MCF 10A (cell line): ENCODE data around the gene ERP44. TPM values are rescaled to one million over a fixed set of nuclear protein-coding genes. Genes with fewer than 3 reads are reported as not detected.
A peak's percentile ranks its signal among the peaks of the same experiment; 100 is the strongest.
"Not testable (repeated sequence)": the region's sequence is repeated elsewhere in the genome, so short reads cannot be mapped to it uniquely, and the experiment has no call there.

Experiments
- BruUV-seq: library from RNA; stranded (reverse); fragments of 400-500 nt; replicated peaks from 2 replicates; lab custom pipeline; 2021; lab: Mats Ljungman, UMichigan
- CTCF ChIA-PET: fragments of 300-600 bp; sonication (Branson Sonifier 250); formaldehyde crosslinking; extraction: SDS; loops from one replicate; lab custom pipeline; 2021; ENCODE audit warnings: antibody characterized with exemption, inconsistent platforms; lab: Yijun Ruan, JAX
- POLR2A ChIA-PET: fragments of 300-600, 350-650 bp; sonication (Branson Sonifier 250); formaldehyde crosslinking; extraction: SDS; loops from one replicate; lab custom pipeline; 2020; ENCODE audit warnings: antibody characterized with exemption, inconsistent platforms; lab: Yijun Ruan, JAX
- DNase-seq: peaks from one replicate; pipeline ENCODE4 v3.0.0-alpha.2; 2018; ENCODE audit not compliant: unreplicated experiment
- H3K27ac Mint-ChIP-seq: one replicate; pipeline ENCODE4 v1.8.0; 2022; ENCODE audit warnings: mild to moderate bottlenecking, low read depth, mixed read lengths; ENCODE audit not compliant: unreplicated experiment
- H3K27me3 Mint-ChIP-seq: one replicate; pipeline ENCODE4 v1.8.0; 2022; ENCODE audit warnings: mixed read lengths; ENCODE audit not compliant: insufficient read depth, unreplicated experiment
- H3K36me3 Mint-ChIP-seq: one replicate; pipeline ENCODE4 v1.8.0; 2022; ENCODE audit warnings: mild to moderate bottlenecking, moderate library complexity, mixed read lengths; ENCODE audit not compliant: insufficient read depth, unreplicated experiment
- H3K4me1 Mint-ChIP-seq: one replicate; pipeline ENCODE4 v1.8.0; 2022; ENCODE audit warnings: mixed read lengths; ENCODE audit not compliant: insufficient read depth, unreplicated experiment
- H3K4me3 Mint-ChIP-seq: one replicate; pipeline ENCODE4 v1.8.0; 2022; ENCODE audit warnings: mild to moderate bottlenecking, moderate library complexity, mixed read lengths; ENCODE audit not compliant: unreplicated experiment
- H3K9me3 Mint-ChIP-seq: one replicate; pipeline ENCODE4 v1.8.0; 2022; ENCODE audit warnings: mixed read lengths; ENCODE audit not compliant: unreplicated experiment
- CTCF ChIP-seq: fragments of 200-600 bp; IDR thresholded peaks from one replicate; pipeline ENCODE4 v1.8.0; 2022; ENCODE audit warnings: antibody characterized with exemption, mild to moderate bottlenecking; ENCODE audit not compliant: unreplicated experiment
- intact Hi-C: fragments of 100-400 bp; cut with micrococcal nuclease; formaldehyde crosslinking; loops from 2 replicates; pipeline ENCODE4 v1.14.1; 2022
- total RNA-seq: library from RNA; stranded (reverse); gene quantifications from 2 replicates; pipeline ENCODE4 v1.2.3, GENCODE V29; 2022

ERP44 gene
- total RNA-seq, 1 experiment from 2014 or later, result 26.3 TPM

DNA sequence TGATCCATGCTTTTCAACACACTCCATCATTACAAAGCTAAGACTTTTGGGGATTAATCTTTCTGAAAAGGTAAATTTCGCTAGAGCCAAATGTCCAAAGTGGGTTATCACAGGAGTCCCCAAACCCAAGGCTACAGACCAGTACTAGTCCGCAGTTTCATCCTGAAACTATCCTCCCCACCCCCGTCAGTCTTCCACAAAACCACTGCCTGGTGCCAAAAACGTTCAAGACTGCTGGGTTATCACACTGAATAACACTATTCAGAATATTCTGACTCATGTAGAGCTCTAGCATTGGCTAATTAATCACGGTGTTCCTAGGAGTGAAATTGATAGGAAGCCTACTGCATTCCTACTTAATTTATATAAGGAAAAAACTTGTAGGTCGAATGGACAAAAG is 24.7 kb downstream of the ERP44 start:
- H3K4me3 Mint-ChIP-seq, result no peak overlapping the region
- no peak for DNase-seq
- H3K36me3 Mint-ChIP-seq, result peaks cover 3% of the 10 kb centered on the region
- H3K27me3 Mint-ChIP-seq, result no peaks in the 10 kb centered on the region
- intact Hi-C loops, result no loop called here
- no TSS peak for BruUV-seq
- no peaks in the 10 kb centered on the region for H3K4me1 Mint-ChIP-seq
- ChIA-PET POLR2A (interaction anchor here (0.6 kb wide), 1 partner anchor 15 kb away, joined by 3 read pairs; no protein-coding TSS in a partner anchor), CTCF (interaction anchor here (1.1 to 1.4 kb wide), 2 partner anchors 23 to 148 kb away, joined by 3 to 5 read pairs; no protein-coding TSS in a partner anchor)
- no peak for TF ChIP-seq CTCF
- H3K27ac Mint-ChIP-seq, result no peak overlapping the region
- H3K9me3 Mint-ChIP-seq, result no peaks in the 10 kb centered on the region

DNA sequence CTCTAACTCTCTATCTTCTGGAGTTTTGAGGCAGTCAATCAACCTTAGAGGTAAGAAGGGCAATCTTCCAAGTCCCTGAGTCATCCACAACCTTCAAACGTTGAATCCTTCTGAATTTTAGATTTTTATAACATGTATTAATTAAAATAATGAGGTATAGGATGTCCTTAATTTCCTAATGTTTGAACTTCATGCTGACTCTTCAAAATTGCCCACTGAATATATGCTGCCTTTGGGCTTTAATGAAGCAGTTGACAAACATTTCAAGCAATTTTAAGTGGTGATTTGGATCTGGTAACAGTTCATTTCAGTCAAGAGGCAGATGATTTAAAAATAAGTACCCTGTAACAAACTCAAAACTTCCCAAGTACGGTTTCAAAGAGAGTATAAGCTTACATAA is 26.0 kb downstream of the ERP44 start:
- no peak overlapping the region for H3K4me3 Mint-ChIP-seq
- BruUV-seq, result no TSS peak
- intact Hi-C loops, result no loop called here
- ChIA-PET POLR2A (no interaction called here), CTCF (interaction anchor here (0.5 to 0.6 kb wide), 2 partner anchors 303 to 691 kb away, joined by 3 read pairs; no protein-coding TSS in a partner anchor)
- DNase-seq, result no peak
- H3K9me3 Mint-ChIP-seq, result no peaks in the 10 kb centered on the region
- peaks cover 7% of the 10 kb centered on the region for H3K36me3 Mint-ChIP-seq
- TF ChIP-seq CTCF, result no peak
- no peak overlapping the region for H3K27ac Mint-ChIP-seq
- H3K27me3 Mint-ChIP-seq, result no peaks in the 10 kb centered on the region
- H3K4me1 Mint-ChIP-seq, result no peaks in the 10 kb centered on the region

DNA sequence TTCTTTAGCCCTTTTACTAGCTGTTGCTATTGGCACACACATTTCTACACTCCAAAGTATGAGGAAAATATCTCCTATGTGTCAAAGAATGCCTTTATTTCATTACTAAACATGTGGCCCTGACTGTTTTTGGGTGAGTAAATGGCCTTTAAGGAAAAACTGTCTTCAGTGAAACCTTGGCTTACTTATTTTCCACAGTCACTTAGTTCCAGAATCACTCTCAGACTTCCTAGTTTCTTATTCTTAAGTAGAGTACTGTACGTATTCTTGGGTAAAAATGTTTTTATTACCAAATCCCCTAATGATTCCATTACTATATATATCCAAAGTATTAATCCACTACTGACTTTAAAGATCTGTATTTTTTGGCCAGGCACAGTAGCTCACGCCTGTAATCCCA is 27.5 kb downstream of the ERP44 start:
- POLR2A ChIA-PET, result interaction anchor here (0.6 kb wide), 1 partner anchor 22 kb away, joined by 3 read pairs; no protein-coding TSS in a partner anchor
- H3K27ac Mint-ChIP-seq, result no peak overlapping the region
- CTCF ChIA-PET, result interaction anchor here (0.8 kb wide), 1 partner anchor 40 kb away, joined by 4 read pairs; no protein-coding TSS in a partner anchor
- H3K4me1 Mint-ChIP-seq, result no peaks in the 10 kb centered on the region
- intact Hi-C loops, result no loop called here
- no peaks in the 10 kb centered on the region for H3K9me3 Mint-ChIP-seq
- no peak for TF ChIP-seq CTCF
- DNase-seq, result no peak
- BruUV-seq, result no TSS peak
- no peak overlapping the region for H3K4me3 Mint-ChIP-seq
- H3K27me3 Mint-ChIP-seq, result no peaks in the 10 kb centered on the region
- H3K36me3 Mint-ChIP-seq, result peaks cover 7% of the 10 kb centered on the region

DNA sequence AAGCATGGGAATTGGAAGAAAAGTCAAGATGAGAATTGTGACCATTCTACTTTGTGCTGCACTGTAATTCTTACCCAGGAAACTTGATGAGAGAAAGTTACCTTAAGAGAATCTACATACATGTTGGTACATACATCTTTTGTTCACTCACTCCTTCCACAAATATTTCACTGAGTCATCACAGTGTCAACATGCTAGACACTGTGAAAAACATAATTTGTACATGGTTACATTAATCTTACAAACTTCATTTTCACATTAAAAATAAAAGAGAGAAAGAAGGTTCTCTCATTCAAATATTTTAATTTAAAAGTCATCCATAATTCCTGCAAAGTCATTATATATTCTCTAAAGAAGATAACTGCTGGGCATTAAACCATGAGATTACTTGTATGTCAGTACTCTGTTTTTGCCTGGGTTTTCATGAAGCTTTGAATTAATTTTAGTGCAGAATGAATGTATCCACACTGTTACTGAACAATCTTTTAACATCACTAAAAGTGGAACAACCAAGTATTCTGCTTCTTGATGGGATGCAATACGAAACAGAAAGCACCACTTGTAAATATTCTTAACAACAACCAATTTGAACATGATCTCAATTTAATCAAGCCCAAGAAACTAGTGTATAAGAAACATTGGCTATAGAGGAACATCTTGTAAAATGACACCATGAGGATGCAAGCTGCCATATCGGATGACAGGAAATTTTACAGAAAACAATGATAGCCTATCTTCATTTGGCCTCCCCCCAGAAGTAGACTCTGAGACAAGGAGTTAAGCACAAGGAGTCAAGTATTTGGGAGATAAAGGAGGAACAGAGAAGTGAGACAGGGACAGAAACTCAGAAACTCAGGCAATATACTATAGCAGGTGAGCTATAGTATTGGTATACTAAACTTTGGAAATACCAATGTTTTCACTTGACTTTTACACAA is 28.4 kb downstream of the ERP44 start:
- Mint-ChIP-seq H3K36me3 (peaks cover 7% of the 10 kb centered on the region), H3K27me3 (no peaks in the 10 kb centered on the region), H3K4me3 (no peak overlapping the region), H3K27ac (no peak overlapping the region), H3K4me1 (no peaks in the 10 kb centered on the region), H3K9me3 (no peaks in the 10 kb centered on the region)
- BruUV-seq, result no TSS peak
- CTCF ChIA-PET, result interaction anchor here (0.7 kb wide), 1 partner anchor 43 kb away, joined by 3 read pairs; no protein-coding TSS in a partner anchor
- POLR2A ChIA-PET, result no interaction called here
- DNase-seq, result peak; percentile 19
- intact Hi-C loops, result no loop called here
- no peak for TF ChIP-seq CTCF

GRCh38 chr9:100069068-100069467 is 29.7 kb downstream of the ERP44 start:
- H3K9me3 Mint-ChIP-seq, CTCF ChIA-PET, H3K27ac Mint-ChIP-seq, H3K4me3 Mint-ChIP-seq, BruUV-seq, H3K4me1 Mint-ChIP-seq, POLR2A ChIA-PET, DNase-seq, intact Hi-C loops, H3K36me3 Mint-ChIP-seq, H3K27me3 Mint-ChIP-seq: not testable (repeated sequence)

DNA sequence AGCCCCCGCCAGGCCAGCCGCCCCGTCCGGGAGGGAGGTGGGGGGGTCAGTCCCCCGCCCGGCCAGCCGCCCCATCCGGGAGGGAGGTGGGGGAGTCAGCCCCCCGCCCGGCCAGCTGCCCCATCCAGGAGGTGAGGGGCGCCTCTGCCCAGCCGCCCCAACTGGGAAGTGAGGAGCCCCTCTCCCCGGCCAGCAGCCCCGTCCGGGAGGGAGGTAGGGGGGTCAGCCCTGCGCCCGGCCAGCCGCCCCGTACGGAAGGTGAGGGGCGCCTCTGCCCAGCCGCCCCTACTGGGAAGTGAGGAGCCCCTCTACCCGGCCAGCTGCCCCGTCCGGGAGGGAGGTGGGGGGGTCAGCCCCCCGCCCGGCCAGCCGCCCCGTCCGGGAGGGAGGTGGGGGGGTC is 30.8 kb downstream of the ERP44 start:
- H3K27me3 Mint-ChIP-seq, BruUV-seq, H3K4me3 Mint-ChIP-seq, H3K36me3 Mint-ChIP-seq, POLR2A ChIA-PET, H3K9me3 Mint-ChIP-seq, DNase-seq, intact Hi-C loops, H3K4me1 Mint-ChIP-seq, H3K27ac Mint-ChIP-seq: not testable (repeated sequence)
- CTCF ChIA-PET, result interaction anchor here (0.6 kb wide), 1 partner anchor 52 kb away, joined by 4 read pairs; no protein-coding TSS in a partner anchor
